Fibroblast of peridontal ligament (primary cell): ENCODE results near the gene UNG.

Experiments used
- DNase-seq: peaks from one replicate; pipeline ENCODE4 v3.0.0-alpha.2; 2010; ENCODE audit errors: extremely low read depth

The UNG gene

GRCh38 chr12:109154451-109155438 is 57.3 kb downstream of the UNG start:
- DNase-seq = peak; percentile 54

DNA sequence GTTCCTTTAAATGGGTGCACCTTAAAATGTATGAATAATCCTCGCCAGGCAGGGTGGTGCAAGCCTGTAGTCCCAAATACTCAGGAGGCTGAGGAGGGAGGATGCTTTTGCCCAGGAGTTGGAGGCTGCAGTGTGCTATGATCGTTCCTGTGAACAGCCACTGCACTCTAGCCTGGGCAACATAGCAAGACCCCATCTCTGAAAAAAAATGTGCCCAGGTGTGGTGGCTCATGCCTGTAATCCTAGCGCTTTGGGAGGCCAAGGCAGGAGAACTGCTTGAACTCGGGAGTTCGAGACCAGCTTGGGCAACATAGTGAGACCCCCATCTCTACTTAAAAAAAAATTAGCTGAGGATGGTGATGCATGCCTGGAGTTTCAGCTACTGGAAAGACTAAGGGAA is 58.6 kb downstream of the UNG start:
- no peak for DNase-seq

- no peak for DNase-seq
Observed at GRCh38 chr12:109156586-109156985, 59.2 kb downstream of the UNG start.

DNA sequence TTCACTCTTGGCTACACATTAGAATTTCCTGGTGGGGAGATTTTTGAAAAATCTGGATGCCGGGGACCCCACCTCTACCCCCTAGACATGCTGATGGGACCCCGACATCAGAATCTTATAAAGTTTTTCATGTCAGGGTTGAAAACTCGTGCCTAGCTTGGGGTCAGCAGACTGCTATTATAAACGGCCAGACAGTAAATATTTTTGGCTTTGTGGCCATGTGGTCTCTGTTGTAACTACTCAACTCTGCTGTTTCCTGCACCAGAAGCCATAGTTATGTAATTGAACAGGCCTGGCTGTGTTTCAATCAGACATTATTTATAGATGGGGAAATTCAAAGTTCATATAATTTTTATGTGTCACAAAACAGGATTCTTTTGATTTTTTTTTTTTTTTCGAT is 60.6 kb downstream of the UNG start:
- peak; percentile 47 for DNase-seq

- no peak for DNase-seq
Observed at GRCh38 chr12:109160433-109160832, 63.0 kb downstream of the UNG start.
